ENCODE measurements around the gene SIPA1L3. TPM values are rescaled to one million over a fixed set of nuclear protein-coding genes. Genes with fewer than 3 reads are reported as not detected.

The SIPA1L3 gene
- total RNA-seq, 2 donors from 2014 or later: 42.8 to 48.2 TPM

- H3K27me3 ChIP-seq (ENCODE audit: control insufficient read depth, insufficient read depth, low read length, poor library complexity, severe bottlenecking): no peaks in the 10 kb centered on the region
- no peaks in the 10 kb centered on the region for H3K4me1 ChIP-seq (ENCODE audit: control insufficient read depth, insufficient read depth, low read length)
- Mint-ChIP-seq H3K4me3 (no peak overlapping the region), H3K9me3 (no peaks in the 10 kb centered on the region), H3K27me3 (ENCODE audit: insufficient read depth) (no peaks in the 10 kb centered on the region), H3K4me1 (no peaks in the 10 kb centered on the region), H3K27ac (no peak overlapping the region), H3K36me3 (ENCODE audit: low read depth) (peaks cover 64% of the 10 kb centered on the region)
- H3K4me3 ChIP-seq (ENCODE audit: low read length): no peak overlapping the region
- no peak for DNase-seq
- no peak overlapping the region for H3K9ac ChIP-seq (ENCODE audit: extremely low read depth, low read length, poor library complexity, severe bottlenecking)
- WGBS, 2 experiments (ENCODE audit: insufficient coverage in 1 of 2, insufficient read length in 1 of 2): 93 to 95% methylated on average over 4 of the region's 4 CpGs
- no peaks in the 10 kb centered on the region for H3K9me3 ChIP-seq (ENCODE audit: control insufficient read depth, low read length)
- H3K27ac ChIP-seq (ENCODE audit: low read depth, low read length): no peak overlapping the region
- TF ChIP-seq CTCF (conservative IDR thresholded peaks at IDR 0.05): no peak
- peaks cover 44% of the 10 kb centered on the region for H3K36me3 ChIP-seq (ENCODE audit: control insufficient read depth, insufficient read depth, low read length)
Observed at GRCh38 chr19:38105574-38105973, 198.6 kb downstream of the SIPA1L3 start.

- Mint-ChIP-seq H3K4me3 (no peak overlapping the region), H3K4me1 (no peaks in the 10 kb centered on the region), H3K27me3 (ENCODE audit: insufficient read depth) (no peaks in the 10 kb centered on the region), H3K9me3 (no peaks in the 10 kb centered on the region), H3K36me3 (ENCODE audit: low read depth) (peaks cover 65% of the 10 kb centered on the region), H3K27ac (no peak overlapping the region)
- no peak overlapping the region for H3K9ac ChIP-seq (ENCODE audit: extremely low read depth, low read length, poor library complexity, severe bottlenecking)
- TF ChIP-seq CTCF (conservative IDR thresholded peaks at IDR 0.05): no peak
- H3K36me3 ChIP-seq (ENCODE audit: control insufficient read depth, insufficient read depth, low read length): peaks cover 47% of the 10 kb centered on the region
- H3K4me1 ChIP-seq (ENCODE audit: control insufficient read depth, insufficient read depth, low read length): no peaks in the 10 kb centered on the region
- no peak overlapping the region for H3K4me3 ChIP-seq (ENCODE audit: low read length)
- no peak overlapping the region for H3K27ac ChIP-seq (ENCODE audit: low read depth, low read length)
- 86 to 90% methylated on average over 4 of the region's 4 CpGs for WGBS, 2 experiments (ENCODE audit: insufficient coverage in 1 of 2, insufficient read length in 1 of 2)
- no peak for DNase-seq
- no peaks in the 10 kb centered on the region for H3K9me3 ChIP-seq (ENCODE audit: control insufficient read depth, low read length)
- H3K27me3 ChIP-seq (ENCODE audit: control insufficient read depth, insufficient read depth, low read length, poor library complexity, severe bottlenecking): no peaks in the 10 kb centered on the region
Observed at GRCh38 chr19:38107129-38107528, 200.1 kb downstream of the SIPA1L3 start.

DNA sequence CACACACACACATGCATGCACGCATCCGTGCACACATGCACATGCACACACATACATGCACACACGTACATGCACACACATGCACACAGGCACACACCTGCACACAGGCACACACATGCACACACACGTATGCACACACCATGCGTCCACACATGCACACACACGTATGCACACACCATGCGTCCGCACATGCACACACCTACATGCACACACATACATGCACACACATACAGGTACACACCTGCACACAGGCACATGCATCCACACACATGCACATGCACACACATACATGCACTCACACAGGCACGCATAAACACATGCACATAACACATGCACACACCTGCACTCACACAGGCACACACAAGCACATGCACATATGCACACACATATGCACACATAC, 204.9 kb downstream of the SIPA1L3 start:
- Mint-ChIP-seq H3K36me3 (ENCODE audit: low read depth) (peaks cover 61% of the 10 kb centered on the region), H3K9me3 (no peaks in the 10 kb centered on the region), H3K27ac (no peak overlapping the region), H3K4me1 (no peaks in the 10 kb centered on the region), H3K4me3 (no peak overlapping the region), H3K27me3 (ENCODE audit: insufficient read depth) (no peaks in the 10 kb centered on the region)
- Histone ChIP-seq H3K36me3 (ENCODE audit: control insufficient read depth, insufficient read depth, low read length) (peaks cover 36% of the 10 kb centered on the region), H3K4me1 (ENCODE audit: control insufficient read depth, insufficient read depth, low read length) (no peaks in the 10 kb centered on the region), H3K27me3 (ENCODE audit: control insufficient read depth, insufficient read depth, low read length, poor library complexity, severe bottlenecking) (no peaks in the 10 kb centered on the region), H3K4me3 (ENCODE audit: low read length) (no peak overlapping the region), H3K9me3 (ENCODE audit: control insufficient read depth, low read length) (no peaks in the 10 kb centered on the region), H3K9ac (ENCODE audit: extremely low read depth, low read length, poor library complexity, severe bottlenecking) (no peak overlapping the region), H3K27ac (ENCODE audit: low read depth, low read length) (no peak overlapping the region)
- DNase-seq: no peak
- 96 to 100% methylated on average over 3 to 9 of the region's 9 CpGs for WGBS, 2 experiments (ENCODE audit: insufficient coverage in 1 of 2, insufficient read length in 1 of 2)
- TF ChIP-seq CTCF (conservative IDR thresholded peaks at IDR 0.05): no peak
